GM23248 (cell line): ENCODE measurements around the gene PIK3R5.

Source experiments
- EZH2 ChIP-seq: fragments of 200-600 bp; sonication (generic); IDR thresholded peaks from 2 replicates; pipeline ENCODE4 v1.6.1; 2018; ENCODE audit warnings: antibody characterized with exemption, mild to moderate bottlenecking; ENCODE audit not compliant: insufficient read depth, poor library complexity, severe bottlenecking
- EZH2phosphoT487 ChIP-seq: fragments of 200-600 bp; sonication (generic); IDR thresholded peaks from 2 replicates; pipeline ENCODE4 v1.6.1; 2018; ENCODE audit warnings: antibody characterized with exemption, moderate library complexity, mild to moderate bottlenecking, low read depth; ENCODE audit not compliant: insufficient read depth

- TF ChIP-seq EZH2 (no peak), EZH2phosphoT487 (no peak)
These were observed 46.6 kb downstream of the PIK3R5 start for GRCh38 chr17:8918807-8919465.
